HEK293 (cell line): ENCODE results near the gene SYTL2.

Experiments
- CTCF ChIA-PET: fragments of 350-600 bp; formaldehyde crosslinking; extraction: SDS; loops from one replicate; lab custom pipeline; 2021; ENCODE audit warnings: antibody characterized with exemption; lab: Yijun Ruan, JAX
- POLR2A ChIA-PET: fragments of 300-600 bp; formaldehyde crosslinking; extraction: SDS; loops from one replicate; lab custom pipeline; 2020; ENCODE audit warnings: antibody characterized with exemption, inconsistent platforms; lab: Yijun Ruan, JAX
- H3K27ac ChIP-seq: fragments of 200-500 bp; sonication (Bioruptor generic); 2 replicates; pipeline ENCODE4 v1.5.1; 2014; ENCODE audit warnings: low read depth, low read length, control low read depth, inconsistent platforms; ENCODE audit errors: extremely low read depth
- H3K36me3 ChIP-seq, 2 experiments: fragments of 200-500 bp in 1 of 2; sonication (Bioruptor generic) in 1 of 2; 1 replicate in 1 of 2; 2 replicates in 1 of 2; pipeline ENCODE4 v1.5.1; 2014 to 2017; ENCODE audit warnings: inconsistent platforms in 2 of 2, low read length in 2 of 2; ENCODE audit not compliant: control insufficient read depth in 2 of 2, insufficient read depth in 1 of 2
- H3K4me1 ChIP-seq: fragments of 200-500 bp; sonication (Bioruptor generic); 2 replicates; pipeline ENCODE4 v1.5.1; 2014; ENCODE audit warnings: mild to moderate bottlenecking, low read length, inconsistent platforms; ENCODE audit not compliant: control insufficient read depth, insufficient read depth
- H3K4me3 ChIP-seq: 2 replicates; pipeline ENCODE4 v1.5.1; 2011; ENCODE audit warnings: low read depth, mild to moderate bottlenecking, control low read depth, low read length, moderate library complexity
- H3K9me3 ChIP-seq: fragments of 200-500 bp; sonication (Bioruptor generic); 2 replicates; pipeline ENCODE4 v1.5.1; 2014; ENCODE audit warnings: low read depth, low read length, inconsistent platforms; ENCODE audit not compliant: control insufficient read depth, insufficient read depth
- HOXD13 ChIP-seq: sonication (generic); formaldehyde crosslinking; IDR thresholded peaks from 2 replicates; pipeline ENCODE4 v1.8.0; 2022; ENCODE audit warnings: missing genetic modification reagents, borderline replicate concordance
- KLF7 ChIP-seq: fragments of 450-650 bp; formaldehyde crosslinking; IDR thresholded peaks from 2 replicates; pipeline ENCODE4 v1.5.1; 2016; ENCODE audit warnings: missing biosample characterization, missing genetic modification characterization, borderline replicate concordance
- SALL2 ChIP-seq: fragments of 450-650 bp; formaldehyde crosslinking; IDR thresholded peaks from 2 replicates; pipeline ENCODE4 v1.5.0; 2017; ENCODE audit warnings: missing biosample characterization, mild to moderate bottlenecking, missing genetic modification characterization, borderline replicate concordance
- TCF7L2 ChIP-seq: IDR thresholded peaks from 2 replicates; pipeline ENCODE4 v1.6.1; 2011; ENCODE audit warnings: low read depth, mild to moderate bottlenecking, inconsistent platforms, low read length, moderate library complexity, borderline replicate concordance
- ZEB2 ChIP-seq: fragments of 450-650 bp; formaldehyde crosslinking; IDR thresholded peaks from 2 replicates; pipeline ENCODE4 v1.5.1; 2016; ENCODE audit warnings: missing biosample characterization, missing genetic modification characterization
- ZIC2 ChIP-seq: fragments of 450-650 bp; formaldehyde crosslinking; IDR thresholded peaks from 2 replicates; pipeline ENCODE4 v1.5.1; 2016; ENCODE audit warnings: missing biosample characterization, missing genetic modification characterization
- ZNF132 ChIP-seq: fragments of 450-650 bp; formaldehyde crosslinking; IDR thresholded peaks from 2 replicates; pipeline ENCODE4 v1.5.1; 2017; ENCODE audit warnings: missing biosample characterization, missing genetic modification characterization, borderline replicate concordance
- ZNF211 ChIP-seq: fragments of 450-650 bp; formaldehyde crosslinking; IDR thresholded peaks from 2 replicates; pipeline ENCODE4 v1.5.1; 2016; ENCODE audit warnings: low read depth, missing biosample characterization, missing genetic modification characterization
- ZNF423 ChIP-seq: fragments of 450-650 bp; formaldehyde crosslinking; IDR thresholded peaks from 2 replicates; pipeline ENCODE4 v1.5.1; 2016; ENCODE audit warnings: missing biosample characterization, missing genetic modification characterization
- ZNF501 ChIP-seq: fragments of 450-650 bp; formaldehyde crosslinking; IDR thresholded peaks from 2 replicates; pipeline ENCODE4 v1.5.1; 2016; ENCODE audit warnings: missing biosample characterization, missing genetic modification characterization
- ZNF510 ChIP-seq: fragments of 450-650 bp; formaldehyde crosslinking; IDR thresholded peaks from 2 replicates; pipeline ENCODE4 v1.5.1; 2018; ENCODE audit warnings: mild to moderate bottlenecking, missing genetic modification characterization, missing biosample characterization; ENCODE audit not compliant: insufficient replicate concordance
- ZNF621 ChIP-seq: fragments of 450-650 bp; formaldehyde crosslinking; IDR thresholded peaks from 2 replicates; pipeline ENCODE4 v1.5.1; 2017; ENCODE audit warnings: missing biosample characterization, missing genetic modification characterization
- ZNF677 ChIP-seq: fragments of 450-650 bp; IDR thresholded peaks from 2 replicates; pipeline ENCODE4 v1.5.0; 2018; ENCODE audit warnings: missing biosample characterization, mild to moderate bottlenecking, missing genetic modification characterization, moderate library complexity
- TF ChIP-seq, protein P1 (sequence below): fragments of 450-650 bp; formaldehyde crosslinking; IDR thresholded peaks from 2 replicates; pipeline ENCODE4 v1.5.1; 2017; ENCODE audit warnings: missing biosample characterization, missing genetic modification characterization
- TF ChIP-seq, protein P2 (sequence below): fragments of 450-650 bp; formaldehyde crosslinking; IDR thresholded peaks from 2 replicates; pipeline ENCODE4 v1.5.1; 2016; ENCODE audit warnings: missing biosample characterization, missing genetic modification characterization

The SYTL2 gene

DNA sequence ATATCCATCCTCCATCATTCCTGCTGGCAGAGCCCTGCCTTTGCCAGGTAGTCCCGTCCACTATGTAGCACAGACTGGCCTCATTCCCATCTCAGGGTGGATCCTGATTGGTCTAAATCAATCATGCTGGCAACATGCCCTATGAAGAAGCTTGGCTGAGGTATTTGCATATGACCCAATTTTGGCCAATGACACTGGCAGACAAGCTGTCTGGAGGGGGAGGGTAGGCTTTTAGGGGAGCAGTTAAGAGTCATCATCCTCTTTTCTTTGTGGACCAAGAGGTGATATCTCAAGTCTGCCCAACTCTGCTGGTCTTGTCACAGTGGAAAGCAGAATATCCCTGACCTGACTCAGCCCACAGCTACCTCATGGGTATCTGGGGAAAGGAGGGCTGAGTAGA, 130.0 kb downstream of the SYTL2 start:
- Histone ChIP-seq H3K36me3 (no peaks in the 10 kb centered on the region), H3K4me3 (no peak overlapping the region), H3K4me1 (no peaks in the 10 kb centered on the region), H3K27ac (no peak overlapping the region), H3K9me3 (no peaks in the 10 kb centered on the region)
- ChIA-PET POLR2A (interaction anchor here (1.1 to 1.5 kb wide), 2 partner anchors 16 to 53 kb away, joined by 3 to 7 read pairs; partner anchors contain the start of gene TMEM126B), CTCF (interaction anchor here (3.4 kb wide), 1 partner anchor 15 kb away, joined by 14 read pairs; no protein-coding TSS in a partner anchor)
- TF ChIP-seq, protein P1, sequence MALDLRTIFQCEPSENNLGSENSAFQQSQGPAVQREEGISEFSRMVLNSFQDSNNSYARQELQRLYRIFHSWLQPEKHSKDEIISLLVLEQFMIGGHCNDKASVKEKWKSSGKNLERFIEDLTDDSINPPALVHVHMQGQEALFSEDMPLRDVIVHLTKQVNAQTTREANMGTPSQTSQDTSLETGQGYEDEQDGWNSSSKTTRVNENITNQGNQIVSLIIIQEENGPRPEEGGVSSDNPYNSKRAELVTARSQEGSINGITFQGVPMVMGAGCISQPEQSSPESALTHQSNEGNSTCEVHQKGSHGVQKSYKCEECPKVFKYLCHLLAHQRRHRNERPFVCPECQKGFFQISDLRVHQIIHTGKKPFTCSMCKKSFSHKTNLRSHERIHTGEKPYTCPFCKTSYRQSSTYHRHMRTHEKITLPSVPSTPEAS (tag by site-specific recombination), result no peak
- TF ChIP-seq ZNF132 (no peak), ZEB2 (tag by site-specific recombination) (no peak), SALL2 (tag by site-specific recombination) (no peak), ZNF501 (no peak), ZNF211 (no peak), ZNF621 (tag by site-specific recombination) (no peak)
- TF ChIP-seq, protein P2, sequence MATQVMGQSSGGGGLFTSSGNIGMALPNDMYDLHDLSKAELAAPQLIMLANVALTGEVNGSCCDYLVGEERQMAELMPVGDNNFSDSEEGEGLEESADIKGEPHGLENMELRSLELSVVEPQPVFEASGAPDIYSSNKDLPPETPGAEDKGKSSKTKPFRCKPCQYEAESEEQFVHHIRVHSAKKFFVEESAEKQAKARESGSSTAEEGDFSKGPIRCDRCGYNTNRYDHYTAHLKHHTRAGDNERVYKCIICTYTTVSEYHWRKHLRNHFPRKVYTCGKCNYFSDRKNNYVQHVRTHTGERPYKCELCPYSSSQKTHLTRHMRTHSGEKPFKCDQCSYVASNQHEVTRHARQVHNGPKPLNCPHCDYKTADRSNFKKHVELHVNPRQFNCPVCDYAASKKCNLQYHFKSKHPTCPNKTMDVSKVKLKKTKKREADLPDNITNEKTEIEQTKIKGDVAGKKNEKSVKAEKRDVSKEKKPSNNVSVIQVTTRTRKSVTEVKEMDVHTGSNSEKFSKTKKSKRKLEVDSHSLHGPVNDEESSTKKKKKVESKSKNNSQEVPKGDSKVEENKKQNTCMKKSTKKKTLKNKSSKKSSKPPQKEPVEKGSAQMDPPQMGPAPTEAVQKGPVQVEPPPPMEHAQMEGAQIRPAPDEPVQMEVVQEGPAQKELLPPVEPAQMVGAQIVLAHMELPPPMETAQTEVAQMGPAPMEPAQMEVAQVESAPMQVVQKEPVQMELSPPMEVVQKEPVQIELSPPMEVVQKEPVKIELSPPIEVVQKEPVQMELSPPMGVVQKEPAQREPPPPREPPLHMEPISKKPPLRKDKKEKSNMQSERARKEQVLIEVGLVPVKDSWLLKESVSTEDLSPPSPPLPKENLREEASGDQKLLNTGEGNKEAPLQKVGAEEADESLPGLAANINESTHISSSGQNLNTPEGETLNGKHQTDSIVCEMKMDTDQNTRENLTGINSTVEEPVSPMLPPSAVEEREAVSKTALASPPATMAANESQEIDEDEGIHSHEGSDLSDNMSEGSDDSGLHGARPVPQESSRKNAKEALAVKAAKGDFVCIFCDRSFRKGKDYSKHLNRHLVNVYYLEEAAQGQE (tag by site-specific recombination), result no peak

DNA sequence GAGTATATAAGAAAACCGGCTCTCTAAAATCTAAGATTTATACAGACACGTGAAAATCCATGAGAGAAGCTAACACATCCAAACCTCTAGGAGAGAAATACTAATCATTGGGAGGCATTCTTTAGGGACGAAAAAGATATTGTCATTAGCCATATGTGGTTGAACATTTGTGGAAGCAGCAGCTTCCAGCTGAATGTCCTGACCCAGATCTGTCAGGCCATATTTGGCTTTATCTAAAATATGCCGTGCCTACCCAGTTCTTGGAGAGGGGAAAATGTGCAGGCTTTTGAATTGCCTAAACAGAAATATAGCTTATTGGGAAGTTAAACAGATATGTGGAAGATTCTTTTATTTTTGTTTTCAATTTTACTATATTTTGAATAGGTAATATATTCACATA, 131.4 kb downstream of the SYTL2 start:
- H3K9me3 ChIP-seq, result no peaks in the 10 kb centered on the region
- H3K27ac ChIP-seq, result no peak overlapping the region
- CTCF ChIA-PET, result interaction anchor here (0.6 to 3.4 kb wide), 5 partner anchors 16 to 243 kb away, joined by 3 to 14 read pairs (median 3); no protein-coding TSS in a partner anchor
- POLR2A ChIA-PET, result interaction anchor here (1.1 to 1.5 kb wide), 2 partner anchors 14 to 51 kb away, joined by 3 to 7 read pairs; partner anchors contain the start of gene TMEM126B
- H3K4me1 ChIP-seq, result no peaks in the 10 kb centered on the region
- no peak overlapping the region for H3K4me3 ChIP-seq
- no peaks in the 10 kb centered on the region for H3K36me3 ChIP-seq
- no peak for TF ChIP-seq KLF7 (tag by site-specific recombination)
- no peak for TF ChIP-seq ZNF423 (tag by site-specific recombination)
- TF ChIP-seq TCF7L2, result no peak
- no peak for TF ChIP-seq ZNF501
- TF ChIP-seq ZNF677 (tag by site-specific recombination), result no peak
- TF ChIP-seq, all 188 proteins: peak for 0

DNA sequence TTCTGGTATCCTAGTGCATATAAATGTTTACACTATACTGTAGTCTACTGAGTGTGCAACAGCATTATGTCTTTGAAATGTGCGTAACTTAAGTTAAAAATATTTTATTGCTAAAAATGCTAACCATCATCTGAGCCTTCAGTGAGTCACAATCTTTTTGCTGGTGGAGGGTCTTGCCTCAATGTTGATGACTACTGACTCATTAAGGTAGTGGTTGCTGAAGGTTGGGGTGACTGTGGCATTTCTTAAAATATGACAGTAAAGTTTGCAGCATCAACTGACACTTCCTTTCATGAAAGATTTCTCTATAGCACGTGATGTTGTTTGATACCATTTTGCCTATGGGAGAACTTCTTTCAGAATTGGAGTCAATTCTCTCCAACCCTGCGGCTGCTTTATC, 137.5 kb downstream of the SYTL2 start:
- TF ChIP-seq ZIC2 (tag by site-specific recombination) (no peak), ZNF510 (tag by site-specific recombination) (no peak), HOXD13 (CRISPR knock-in tag) (no peak)
- POLR2A ChIA-PET, result no interaction called here
- H3K9me3 ChIP-seq, result no peaks in the 10 kb centered on the region
- no peaks in the 10 kb centered on the region for H3K4me1 ChIP-seq
- no peak overlapping the region for H3K4me3 ChIP-seq
- H3K36me3 ChIP-seq, result no peaks in the 10 kb centered on the region
- H3K27ac ChIP-seq, result no peak overlapping the region
- CTCF ChIA-PET, result no interaction called here
